Astrocyte of the hippocampus (primary cell): Measurements from ENCODE around the gene CD3G.
"Not testable (repeated sequence)": the region's sequence is repeated elsewhere in the genome, so short reads cannot be mapped to it uniquely, and the experiment has no call there.

Experiments used
- DNase-seq: peaks from one replicate; pipeline ENCODE4 v3.0.0; 2011; ENCODE audit warnings: low read depth, low spot score

CD3G gene

GRCh38 chr11:118343981-118344515 is at the start of gene CD3G:
Gene CD3G (plus strand): TSS chr11:118344344. CDS start chr11:118344424, 80 bp downstream.
- DNase-seq = no peak

DNA sequence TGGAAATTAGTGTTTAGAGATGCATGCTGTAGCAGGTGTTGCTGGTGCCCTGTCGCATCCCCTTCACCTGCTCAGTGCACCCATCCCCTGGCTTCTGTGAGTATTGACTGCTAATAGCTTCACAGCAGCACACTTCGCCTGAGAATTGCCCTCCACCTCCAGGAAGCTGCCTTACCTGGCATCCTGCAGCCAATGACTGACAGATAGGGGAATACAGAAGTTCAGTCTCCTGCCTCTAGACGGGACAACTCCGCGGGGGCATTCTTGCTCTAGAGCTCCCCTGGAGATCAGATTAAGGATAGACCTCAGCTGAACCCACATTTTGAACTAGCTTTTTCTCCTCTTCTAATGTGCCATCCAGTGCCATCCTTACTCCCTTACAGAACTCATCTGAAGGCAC is 48.9 kb upstream of the CD3G start:
- DNase-seq = no peak

DNA sequence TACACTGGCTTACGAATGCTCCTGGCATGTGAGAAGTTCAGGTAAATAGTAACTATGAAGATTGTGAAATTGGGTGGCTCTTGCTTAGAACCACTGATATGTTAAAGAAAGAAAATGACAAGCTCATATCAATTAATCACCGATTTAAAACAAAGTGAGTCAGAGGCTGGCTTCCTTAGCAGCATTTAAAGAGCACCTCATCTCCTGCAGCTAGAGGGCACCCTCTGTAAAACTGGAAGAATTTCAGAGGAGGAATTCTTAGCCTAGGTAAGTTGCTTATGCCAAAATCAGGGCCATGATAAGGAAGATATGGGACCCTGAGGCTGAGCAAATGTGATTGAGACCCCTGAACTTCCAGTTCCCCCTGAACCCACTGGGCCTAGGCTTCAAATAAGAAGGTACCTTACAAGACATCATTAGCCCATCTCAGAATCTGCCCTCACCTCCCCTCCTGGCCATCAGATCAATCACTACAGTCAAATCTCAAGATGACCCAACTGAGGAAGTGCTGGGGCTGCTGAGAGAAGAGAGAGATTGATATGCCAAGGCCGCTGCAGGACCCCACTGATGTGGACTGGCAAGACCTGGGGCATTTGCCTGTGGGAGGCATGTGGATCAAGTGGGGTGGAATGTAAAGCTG is 48.2 kb upstream of the CD3G start:
- no peak for DNase-seq

- no peak for DNase-seq
These were observed 42.4 kb upstream of the CD3G start for GRCh38 chr11:118301600-118302195.

DNA sequence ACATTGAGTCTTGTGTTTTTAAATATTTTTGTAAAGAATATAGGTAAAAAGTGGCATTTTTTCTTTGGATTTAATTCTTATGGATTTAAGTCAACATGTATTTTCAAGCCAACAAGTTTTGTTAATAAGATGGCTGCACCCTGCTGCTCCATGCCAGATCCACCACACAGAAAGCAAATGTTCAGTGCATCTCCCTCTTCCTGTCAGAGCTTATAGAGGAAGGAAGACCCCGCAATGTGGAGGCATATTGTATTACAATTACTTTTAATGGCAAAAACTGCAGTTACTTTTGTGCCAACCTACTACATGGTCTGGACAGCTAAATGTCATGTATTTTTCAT is 39.9 kb upstream of the CD3G start:
- DNase-seq = no peak

DNA sequence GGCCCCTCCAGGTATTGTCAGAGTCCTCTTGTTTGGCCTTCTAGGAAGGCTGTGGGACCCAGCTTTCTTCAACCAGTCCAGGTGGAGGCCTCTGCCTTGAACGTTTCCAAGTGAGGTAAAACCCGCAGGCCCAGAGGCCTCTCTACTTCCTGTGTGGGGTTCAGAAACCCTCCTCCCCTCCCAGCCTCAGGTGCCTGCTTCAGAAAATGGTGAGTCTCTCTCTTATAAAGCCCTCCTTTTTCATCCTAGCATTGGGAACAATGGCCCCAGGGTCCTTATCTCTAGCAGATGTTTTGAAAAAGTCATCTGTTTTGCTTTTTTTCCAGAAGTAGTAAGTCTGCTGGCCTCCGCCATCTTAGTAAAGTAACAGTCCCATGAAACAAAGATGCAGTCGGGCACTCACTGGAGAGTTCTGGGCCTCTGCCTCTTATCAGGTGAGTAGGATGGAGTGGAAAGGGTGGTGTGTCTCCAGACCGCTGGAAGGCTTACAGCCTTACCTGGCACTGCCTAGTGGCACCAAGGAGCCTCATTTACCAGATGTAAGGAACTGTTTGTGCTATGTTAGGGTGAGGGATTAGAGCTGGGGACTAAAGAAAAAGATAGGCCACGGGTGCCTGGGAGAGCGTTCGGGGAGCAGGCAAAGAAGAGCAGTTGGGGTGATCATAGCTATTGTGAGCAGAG is 39.4 kb upstream of the CD3G start, which contains the start of gene CD3E:
CD3E (plus strand) TSS at position 163 of the 681 bp plus-strand sequence; CDS start at position 386, 223 bp downstream.
- no peak for DNase-seq

- DNase-seq = no peak
These were observed 38.4 kb upstream of the CD3G start for GRCh38 chr11:118305726-118306125.

DNA sequence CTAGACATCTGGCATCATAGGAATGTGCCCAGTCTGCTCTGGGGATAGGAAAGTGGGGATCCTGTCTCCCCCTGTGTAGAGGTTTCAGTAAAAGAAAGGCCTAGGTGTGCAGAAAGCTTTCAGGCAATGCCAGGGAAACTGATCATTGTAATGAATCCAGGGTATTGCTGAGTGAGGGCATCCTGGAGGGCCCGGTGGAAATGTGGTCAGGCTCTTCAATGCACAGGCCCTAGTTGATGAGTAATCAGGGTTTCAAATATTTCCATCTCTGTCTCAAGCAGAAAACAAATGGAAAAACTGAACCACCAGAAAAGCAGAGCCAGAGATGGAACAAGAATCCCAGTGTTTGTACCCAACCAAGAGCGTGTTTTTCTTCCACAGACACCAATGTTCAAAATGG is 37.6 kb upstream of the CD3G start:
- peak; percentile 11 for DNase-seq

GRCh38 chr11:118308995-118309528 is 35.1 kb upstream of the CD3G start:
- DNase-seq = not testable (repeated sequence)

DNA sequence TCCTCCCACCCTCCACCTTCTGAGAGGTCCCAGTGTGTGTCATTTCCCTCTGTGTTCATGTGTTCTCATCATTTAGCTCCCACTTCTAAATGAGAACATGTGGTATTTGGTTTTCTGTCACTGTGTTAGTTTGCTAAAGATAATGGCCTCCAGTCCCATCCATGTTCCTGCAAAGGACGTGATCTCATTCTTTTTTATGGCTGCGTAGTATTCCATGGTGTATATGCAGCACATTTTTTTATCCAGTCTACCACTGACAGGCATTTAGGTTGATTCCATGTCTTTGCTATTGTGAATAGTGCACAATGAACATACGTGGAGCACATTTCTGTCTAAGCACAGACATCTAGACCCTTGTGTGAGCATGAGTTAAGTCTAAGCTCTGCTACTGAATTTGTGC is 33.9 kb upstream of the CD3G start:
- DNase-seq = no peak

DNA sequence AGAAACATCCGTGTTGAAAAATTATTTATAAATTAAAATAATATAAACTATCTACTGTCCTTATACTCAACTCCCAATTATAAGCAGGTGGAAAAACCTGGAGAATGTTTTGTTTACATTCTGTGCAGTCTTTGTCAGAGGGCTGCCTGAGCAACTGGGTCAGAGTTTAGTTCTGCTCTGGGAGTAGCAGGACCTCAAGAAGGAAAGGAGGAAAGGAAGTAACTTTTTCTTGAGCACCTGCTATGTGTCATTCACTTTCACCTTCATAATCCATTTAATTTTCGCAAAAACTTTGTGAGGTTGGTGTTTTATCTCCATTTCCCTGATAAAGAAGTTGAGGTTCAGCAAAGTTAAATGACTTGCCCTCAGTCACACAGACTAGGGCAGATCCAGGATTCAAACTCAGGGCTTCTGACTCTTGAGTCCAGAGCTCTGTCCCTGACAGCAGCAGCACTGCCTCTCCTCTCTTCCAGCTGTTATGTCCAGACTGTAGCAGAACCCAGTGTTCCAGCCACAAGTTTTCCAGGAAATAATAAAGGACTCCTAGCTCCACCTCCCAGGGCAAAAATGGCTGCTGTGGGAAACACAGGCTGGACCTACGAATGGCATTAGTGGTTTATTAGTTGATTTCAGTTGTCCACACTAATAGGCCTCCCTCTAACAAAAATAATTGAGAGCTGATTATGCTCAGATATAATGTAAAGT is 33.2 kb upstream of the CD3G start:
- DNase-seq = no peak

DNA sequence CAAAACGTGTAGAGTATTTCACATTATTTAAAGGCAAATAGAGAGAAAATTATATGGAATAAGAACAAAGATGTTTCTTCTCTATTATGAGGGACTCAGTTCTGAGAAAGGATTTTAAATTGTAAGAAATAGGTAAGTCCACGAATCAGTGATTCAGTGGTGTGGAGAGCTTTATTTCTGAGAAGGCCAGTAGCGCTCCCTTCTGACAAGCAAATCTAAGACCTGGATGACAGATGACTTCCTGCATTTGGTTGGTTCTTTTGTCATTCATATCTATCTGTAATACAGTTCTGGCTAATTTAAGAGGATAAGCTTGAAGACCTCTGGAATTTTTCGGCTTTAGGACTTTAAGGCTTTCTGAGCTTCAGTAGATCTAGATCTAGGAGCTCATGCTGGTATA is 32.6 kb upstream of the CD3G start:
- no peak for DNase-seq

- DNase-seq = no peak
These were observed 31.8 kb upstream of the CD3G start for GRCh38 chr11:118312328-118312727.

- DNase-seq = no peak
These were observed 30.9 kb upstream of the CD3G start for GRCh38 chr11:118313242-118313641.

DNA sequence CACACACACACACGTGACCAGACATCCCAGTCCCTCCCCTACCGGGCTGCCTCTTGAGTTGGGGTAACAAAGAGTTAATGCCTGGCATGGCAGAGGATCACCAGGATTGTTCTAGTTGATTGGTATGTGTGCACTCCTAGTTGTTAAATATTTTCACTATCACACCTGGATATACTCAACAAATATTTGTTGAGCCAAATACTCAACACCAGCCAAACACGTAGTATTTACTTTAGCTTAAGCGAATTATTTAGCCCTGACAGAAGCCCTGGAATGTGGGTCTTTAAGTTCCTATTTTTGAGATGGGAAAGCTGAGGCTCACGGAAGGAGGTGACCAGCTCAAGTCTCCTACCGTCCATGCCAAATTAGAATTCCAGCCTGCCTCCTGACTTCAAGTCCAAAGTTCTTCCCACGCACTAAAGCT is 29.1 kb upstream of the CD3G start:
- no peak for DNase-seq

DNA sequence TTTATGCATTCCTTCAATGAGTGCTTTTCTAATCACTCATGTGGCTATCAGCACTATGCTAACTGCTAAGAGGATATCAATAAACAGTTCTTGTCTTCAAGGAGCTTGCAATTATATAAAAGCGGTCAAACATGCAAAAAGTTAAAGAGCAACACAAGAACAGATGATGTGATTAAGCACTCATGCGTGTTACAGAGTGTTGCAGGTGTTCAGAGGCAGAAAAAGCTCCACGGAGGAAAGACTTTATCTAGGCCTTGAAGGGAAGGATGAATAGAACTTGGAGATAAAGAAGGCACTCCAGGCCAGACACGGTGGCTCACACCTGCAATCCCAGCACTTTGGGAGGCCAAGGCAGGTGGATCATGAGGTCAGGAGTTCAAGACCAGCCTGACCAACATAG is 26.0 kb upstream of the CD3G start:
- DNase-seq = no peak

DNA sequence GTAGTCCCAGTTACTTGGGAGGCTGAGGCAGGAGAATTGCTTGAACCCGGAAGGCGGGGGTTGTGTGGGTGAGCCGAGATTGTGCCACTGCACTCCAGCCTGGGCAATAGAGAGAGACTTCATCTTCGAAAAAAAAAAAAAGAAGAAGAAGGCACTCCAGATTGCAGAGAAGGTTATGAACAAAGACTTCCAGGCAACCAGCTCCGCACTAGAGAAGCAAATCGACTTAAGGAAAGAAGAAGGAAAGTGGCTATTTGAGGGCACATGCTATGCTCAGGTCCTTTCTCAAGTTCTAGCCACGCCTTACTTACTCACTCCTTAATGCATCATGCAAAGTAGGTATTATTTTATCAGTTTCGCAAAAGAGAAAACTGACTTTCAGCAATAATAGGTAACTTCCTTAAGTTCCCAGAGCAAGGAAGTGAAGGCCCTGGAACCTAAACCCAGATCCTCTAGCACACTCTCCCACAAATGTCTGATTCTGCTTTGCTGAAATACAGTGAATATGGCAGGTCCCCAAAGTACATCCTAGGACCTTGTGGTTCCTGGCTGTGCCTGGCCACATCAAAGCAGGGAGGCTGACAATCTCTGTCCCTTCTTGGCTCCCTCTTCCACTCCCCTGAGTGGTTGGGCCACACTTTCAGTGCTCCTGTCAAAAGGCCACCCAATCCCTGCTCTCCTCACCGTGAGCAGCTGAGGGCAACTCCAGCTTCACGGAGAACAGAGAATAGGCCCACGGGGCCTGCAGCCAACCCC is 25.4 kb upstream of the CD3G start:
- DNase-seq = no peak

DNA sequence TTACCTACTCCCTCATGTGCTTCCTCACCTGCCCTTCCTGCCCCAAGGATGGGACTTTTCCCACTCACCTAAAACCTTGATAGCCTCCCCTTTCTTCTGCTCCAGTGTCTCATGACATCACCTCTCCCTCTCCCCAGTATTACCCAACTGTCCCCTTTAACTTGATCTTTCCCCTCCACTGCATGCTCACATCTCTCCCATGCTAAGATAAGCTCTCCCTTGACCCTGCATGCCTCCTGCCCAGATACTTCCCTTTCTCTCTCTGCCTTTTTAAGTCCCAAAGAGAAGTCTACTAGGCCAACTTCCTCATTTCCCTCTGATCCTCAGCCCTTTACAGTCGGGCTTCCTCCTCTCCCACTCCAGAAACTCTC is 24.8 kb upstream of the CD3G start:
- no peak for DNase-seq

DNA sequence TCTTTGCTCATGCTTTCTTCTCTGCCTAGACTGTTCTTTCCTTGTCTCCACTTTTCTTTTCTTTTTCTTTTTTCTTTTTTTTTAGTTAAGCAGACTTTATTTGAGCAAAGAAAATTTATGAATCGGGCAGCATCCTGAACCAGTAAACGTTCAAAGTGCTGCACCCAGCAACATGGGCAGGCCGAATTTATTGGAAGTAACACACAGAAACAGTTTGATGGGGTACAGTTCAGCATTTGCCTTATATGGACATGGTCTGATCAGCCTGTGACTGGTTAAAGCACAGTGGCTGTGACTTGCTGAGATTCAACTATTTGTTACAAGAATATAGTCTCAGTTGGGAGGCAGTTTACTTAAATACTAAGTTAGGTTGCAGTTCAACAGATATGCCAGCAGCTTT is 23.6 kb upstream of the CD3G start:
- no peak for DNase-seq

- no peak for DNase-seq
These were observed 22.6 kb upstream of the CD3G start for GRCh38 chr11:118321386-118322082.

GRCh38 chr11:118322721-118323120 is 21.4 kb upstream of the CD3G start:
- no peak for DNase-seq
